Measurements from ENCODE around the gene BCOR. TPM values are rescaled to one million over a fixed set of nuclear protein-coding genes. Genes with fewer than 3 reads are reported as not detected.

BCOR gene
- total and polyA plus RNA-seq, 2 donors (not counting 1 experiment from before 2014, with no cell fraction given): 3.0 to 5.8 TPM

- Histone ChIP-seq H3K27ac (ENCODE audit: insufficient read depth, low read length) (peak overlapping the region; percentile 53), H3K4me3 (replicated peaks in 1 of 4; ENCODE audit: control extremely low read depth in 1 of 4, insufficient read depth in 1 of 4, low read depth in 3 of 4, low read length in 4 of 4) (peak overlapping the region in 2 of 4 experiments; percentile 23 to 55), H2AFZ (ENCODE audit: low read length) (no peak overlapping the region), H3K4me1 (ENCODE audit: control insufficient read depth, extremely low read depth, insufficient read depth, low read length) (peaks cover 3% of the 10 kb centered on the region), H3K27me3 (ENCODE audit: control insufficient read depth, insufficient read depth, low read length) (no peaks in the 10 kb centered on the region), H4K20me1 (ENCODE audit: control insufficient read depth, extremely low read depth, insufficient read depth, low read length) (no peaks in the 10 kb centered on the region), H3K36me3 (ENCODE audit: control insufficient read depth, insufficient read depth, low read length) (no peaks in the 10 kb centered on the region), H3K9me3 (ENCODE audit: control insufficient read depth, insufficient read depth, low read depth, low read length) (no peaks in the 10 kb centered on the region), H3K9ac (ENCODE audit: insufficient read depth, low read length) (peak overlapping the region; percentile 23), H3K79me2 (ENCODE audit: control insufficient read depth, insufficient read depth, low read length) (no peaks in the 10 kb centered on the region), H3K4me2 (ENCODE audit: extremely low read depth, insufficient read depth, low read length) (peak overlapping the region; percentile 51)
- DNase-seq (ENCODE audit: low read depth in 2 of 2): peak in 1 of 2 donors; percentile 40
- TF ChIP-seq CTCF (conservative IDR thresholded peaks at IDR 0.05 in 1 of 2, IDR thresholded peaks at IDR 0.05 in 1 of 2; ENCODE audit: low read depth in 1 of 2, low read length in 2 of 2): no peak
- no peak for TF ChIP-seq EZH2 (IDR thresholded peaks at IDR 0.05; ENCODE audit: low read length, missing control alignments)
These were observed 10.6 kb upstream of the BCOR start for GRCh38 chrX:40108162-40108958.

- peak overlapping the region; percentile 35 for H3K4me2 ChIP-seq (ENCODE audit: extremely low read depth, insufficient read depth, low read length)
- H3K4me1 ChIP-seq (ENCODE audit: control insufficient read depth, extremely low read depth, insufficient read depth, low read length): peaks cover 3% of the 10 kb centered on the region
- no peak overlapping the region for H2AFZ ChIP-seq (ENCODE audit: low read length)
- no peaks in the 10 kb centered on the region for H3K27me3 ChIP-seq (ENCODE audit: control insufficient read depth, insufficient read depth, low read length)
- peak overlapping the region in 1 of 4 experiments; percentile 54 for H3K4me3 ChIP-seq (replicated peaks in 1 of 4; ENCODE audit: control extremely low read depth in 1 of 4, insufficient read depth in 1 of 4, low read depth in 3 of 4, low read length in 4 of 4)
- H4K20me1 ChIP-seq (ENCODE audit: control insufficient read depth, extremely low read depth, insufficient read depth, low read length): no peaks in the 10 kb centered on the region
- H3K79me2 ChIP-seq (ENCODE audit: control insufficient read depth, insufficient read depth, low read length): no peaks in the 10 kb centered on the region
- H3K36me3 ChIP-seq (ENCODE audit: control insufficient read depth, insufficient read depth, low read length): no peaks in the 10 kb centered on the region
- H3K27ac ChIP-seq (ENCODE audit: insufficient read depth, low read length): no peak overlapping the region
- DNase-seq (ENCODE audit: low read depth in 2 of 2): peak; percentile 61 to 69
- no peaks in the 10 kb centered on the region for H3K9me3 ChIP-seq (ENCODE audit: control insufficient read depth, insufficient read depth, low read depth, low read length)
- TF ChIP-seq CTCF (conservative IDR thresholded peaks at IDR 0.05 in 1 of 2, IDR thresholded peaks at IDR 0.05 in 1 of 2; ENCODE audit: low read depth in 1 of 2, low read length in 2 of 2): no peak
- TF ChIP-seq EZH2 (IDR thresholded peaks at IDR 0.05; ENCODE audit: low read length, missing control alignments): no peak
- H3K9ac ChIP-seq (ENCODE audit: insufficient read depth, low read length): no peak overlapping the region
These were observed 9.8 kb upstream of the BCOR start for GRCh38 chrX:40107291-40108161.

- no peaks in the 10 kb centered on the region for H4K20me1 ChIP-seq (ENCODE audit: control insufficient read depth, extremely low read depth, insufficient read depth, low read length)
- H3K9ac ChIP-seq (ENCODE audit: insufficient read depth, low read length): no peak overlapping the region
- DNase-seq (ENCODE audit: low read depth in 2 of 2): no peak
- no peak overlapping the region for H2AFZ ChIP-seq (ENCODE audit: low read length)
- TF ChIP-seq EZH2 (IDR thresholded peaks at IDR 0.05; ENCODE audit: low read length, missing control alignments) (no peak), CTCF (conservative IDR thresholded peaks at IDR 0.05 in 1 of 2, IDR thresholded peaks at IDR 0.05 in 1 of 2; ENCODE audit: low read depth in 1 of 2, low read length in 2 of 2) (no peak)
- peak overlapping the region; percentile 12 to 54 (median 24) for H3K4me3 ChIP-seq (replicated peaks in 1 of 4; ENCODE audit: control extremely low read depth in 1 of 4, insufficient read depth in 1 of 4, low read depth in 3 of 4, low read length in 4 of 4)
- no peaks in the 10 kb centered on the region for H3K79me2 ChIP-seq (ENCODE audit: control insufficient read depth, insufficient read depth, low read length)
- no peaks in the 10 kb centered on the region for H3K9me3 ChIP-seq (ENCODE audit: control insufficient read depth, insufficient read depth, low read depth, low read length)
- peaks cover 3% of the 10 kb centered on the region for H3K4me1 ChIP-seq (ENCODE audit: control insufficient read depth, extremely low read depth, insufficient read depth, low read length)
- H3K27me3 ChIP-seq (ENCODE audit: control insufficient read depth, insufficient read depth, low read length): no peaks in the 10 kb centered on the region
- no peaks in the 10 kb centered on the region for H3K36me3 ChIP-seq (ENCODE audit: control insufficient read depth, insufficient read depth, low read length)
- peak overlapping the region; percentile 59 for H3K4me2 ChIP-seq (ENCODE audit: extremely low read depth, insufficient read depth, low read length)
- H3K27ac ChIP-seq (ENCODE audit: insufficient read depth, low read length): peak overlapping the region; percentile 38
These were observed 9.0 kb upstream of the BCOR start for GRCh38 chrX:40106676-40107290.

All from fibroblast of lung (primary cell).